Esophagus squamous epithelium (tissue), 5 donors: Measurements from ENCODE around the gene MAGI1. TPM values are rescaled to one million over a fixed set of nuclear protein-coding genes. Genes with fewer than 3 reads are reported as not detected.

ENCODE experiments used
- DNase-seq: peaks from one replicate; lab custom pipeline; 2025; lab: John Stamatoyannopoulos, UW
- H3K27ac ChIP-seq, 4 donors: fragments of 200-600 bp; sonication (generic); one replicate each; pipeline ENCODE4 v1.5.1; 2016 to 2019; ENCODE audit warnings: mild to moderate bottlenecking in 1 of 4
- H3K27me3 ChIP-seq, 4 donors: fragments of 200-600 bp; sonication (generic); 1 replicate in 3 of 4; 2 replicates in 1 of 4; pipeline versions ENCODE4 v1.5.1 to v1.6.0; 2017 to 2021; ENCODE audit warnings: antibody characterized with exemption in 1 of 4
- H3K36me3 ChIP-seq, 3 donors: fragments of 200-600 bp; sonication (generic); one replicate each; pipeline ENCODE4 v1.5.1; 2016 to 2019
- H3K4me1 ChIP-seq, 3 donors: fragments of 200-600 bp; sonication (generic); one replicate each; pipeline ENCODE4 v1.5.1; 2017 to 2019
- H3K4me3 ChIP-seq, 4 donors: fragments of 200-600 bp; sonication (generic); 1 replicate in 3 of 4; 2 replicates in 1 of 4; pipeline ENCODE4 v1.5.1; 2016 to 2019; ENCODE audit warnings: mild to moderate bottlenecking in 2 of 4, moderate library complexity in 1 of 4
- H3K9me3 ChIP-seq, 3 donors: fragments of 200-600 bp; sonication (generic); one replicate each; pipeline ENCODE4 v1.5.1; 2016 to 2019
- CTCF ChIP-seq, 6 experiments: fragments of 450-650 bp in 4 of 6; fragments of 200-600 bp in 2 of 6; sonication (generic) in 2 of 6; IDR thresholded peaks; one replicate each; pipeline ENCODE4 v1.5.1; 2016 to 2019; ENCODE audit warnings: antibody characterized with exemption in 6 of 6, mild to moderate bottlenecking in 4 of 6, moderate library complexity in 4 of 6
- POLR2A ChIP-seq, 4 donors: fragments of 450-650 bp; IDR thresholded peaks; one replicate each; pipeline ENCODE4 v1.6.1; 2017; ENCODE audit warnings: antibody characterized with exemption in 4 of 4, mild to moderate bottlenecking in 4 of 4, moderate library complexity in 3 of 4
- WGBS, 2 donors: methylation state at CpG; one replicate each; pipeline ENCODE4 v1.1.5; 2018; 5-methylcytosine and 5-hydroxymethylcytosine counted together
- intact Hi-C: fragments of 100-400 bp; cut with DNase I; formaldehyde crosslinking; loops from one replicate; pipeline ENCODE4 v1.15.0; 2022
- total RNA-seq, 4 donors: library from RNA; depleted of rRNA; stranded (reverse); fragments of >200 nt; gene quantifications; one replicate each; pipeline ENCODE4 v1.1.0, GENCODE V29; 2016
- donor health status: DM: yes; HTN: yes; CAD: no.

MAGI1 gene
- total RNA-seq, 4 donors from 2014 or later = 12.0 to 28.2 (median 21.1) TPM

DNA sequence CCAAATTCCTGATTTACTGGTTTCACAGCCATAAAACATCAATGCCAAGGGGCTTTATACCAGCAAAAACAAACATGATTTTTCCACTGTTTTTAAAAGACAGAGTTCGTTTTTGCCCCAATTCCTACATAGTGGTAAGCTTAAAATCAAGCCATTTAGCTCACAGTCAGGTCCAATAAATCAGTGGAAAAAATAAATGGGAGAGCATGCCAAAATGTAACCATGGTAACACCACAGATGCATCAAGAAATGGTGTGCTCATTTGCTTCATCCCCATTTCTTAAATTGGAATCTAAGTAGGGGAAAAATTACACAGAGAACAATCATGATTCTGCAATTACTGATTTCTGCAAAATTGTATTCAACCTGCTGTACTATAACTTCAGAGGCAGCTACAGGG lies 418.8 kb downstream of the MAGI1 start:
- Histone ChIP-seq H3K27me3 (no peaks in the 10 kb centered on the region), H3K27ac (no peak overlapping the region), H3K4me3 (no peak overlapping the region), H3K36me3 (no peaks in the 10 kb centered on the region), H3K9me3 (no peaks in the 10 kb centered on the region), H3K4me1 (peaks cover 0 to 13% (median 0%) of the 10 kb centered on the region in 3 donors)
- intact Hi-C loops = no loop called here
- DNase-seq = no peak
- TF ChIP-seq CTCF (IDR thresholded peaks at IDR 0.05) (no peak), POLR2A (IDR thresholded peaks at IDR 0.05) (no peak)
- WGBS, 2 donors = 25 to 50% methylated on average over 1 of the region's 1 CpG

DNA sequence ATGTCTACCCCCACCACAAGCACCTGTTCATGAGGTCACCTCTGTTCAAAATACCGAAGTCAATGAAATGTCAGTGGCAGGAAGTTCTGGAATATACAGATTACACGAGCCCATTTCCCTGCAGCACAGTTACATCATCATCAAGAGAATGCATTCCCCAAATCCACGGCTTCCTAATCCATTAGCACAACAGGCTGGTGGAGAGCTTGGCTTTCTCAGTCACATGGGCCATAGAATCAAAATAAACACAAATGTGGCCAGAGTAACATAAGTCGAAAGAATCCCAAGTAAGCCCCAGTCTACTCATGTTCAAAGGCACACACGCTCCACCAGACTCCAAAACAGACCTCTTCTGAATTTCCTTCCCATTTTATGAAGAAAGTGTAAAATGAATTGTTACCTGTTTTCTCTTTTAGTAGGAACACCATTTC lies 419.3 kb downstream of the MAGI1 start:
- no peak for DNase-seq
- no peaks in the 10 kb centered on the region for H3K36me3 ChIP-seq
- no peak overlapping the region for H3K27ac ChIP-seq
- WGBS, 2 donors = 44 to 46% methylated on average over 5 of the region's 5 CpGs
- peaks cover 0 to 13% (median 0%) of the 10 kb centered on the region in 3 donors for H3K4me1 ChIP-seq
- intact Hi-C loops = no loop called here
- TF ChIP-seq POLR2A (IDR thresholded peaks at IDR 0.05) (no peak), CTCF (IDR thresholded peaks at IDR 0.05) (no peak)
- H3K4me3 ChIP-seq = no peak overlapping the region
- H3K9me3 ChIP-seq = no peaks in the 10 kb centered on the region
- H3K27me3 ChIP-seq = no peaks in the 10 kb centered on the region

DNA sequence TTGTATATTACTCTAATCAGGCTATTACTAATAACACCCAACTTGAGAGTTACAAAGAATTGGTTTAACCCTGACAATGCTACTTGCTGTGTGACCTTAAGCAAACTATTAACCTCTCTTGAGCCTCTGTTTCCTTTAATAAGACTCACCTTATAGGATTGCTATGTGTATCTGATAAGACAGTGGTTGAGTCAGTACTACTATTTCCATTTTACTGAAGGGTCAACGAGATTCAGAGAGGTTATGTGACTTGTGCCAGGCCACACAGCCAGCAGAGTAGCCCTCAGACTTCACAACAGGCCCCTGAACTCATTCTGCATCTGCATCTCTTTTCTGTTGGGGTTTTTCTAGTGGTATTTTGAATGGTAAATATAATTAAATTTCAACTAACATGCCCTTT lies 420.1 kb downstream of the MAGI1 start:
- peaks cover 0 to 13% (median 0%) of the 10 kb centered on the region in 3 donors for H3K4me1 ChIP-seq
- no peaks in the 10 kb centered on the region for H3K27me3 ChIP-seq
- DNase-seq = no peak
- H3K27ac ChIP-seq = no peak overlapping the region
- no peaks in the 10 kb centered on the region for H3K9me3 ChIP-seq
- WGBS, 2 donors = 45 to 50% methylated on average over 1 of the region's 1 CpG
- no peak overlapping the region for H3K4me3 ChIP-seq
- no peaks in the 10 kb centered on the region for H3K36me3 ChIP-seq
- TF ChIP-seq POLR2A (IDR thresholded peaks at IDR 0.05) (no peak), CTCF (IDR thresholded peaks at IDR 0.05) (no peak)
- intact Hi-C loops = no loop called here

GRCh38 chr3:65617787-65618186 lies 420.9 kb downstream of the MAGI1 start:
- Histone ChIP-seq H3K27me3 (no peaks in the 10 kb centered on the region), H3K9me3 (no peaks in the 10 kb centered on the region), H3K27ac (peak overlapping the region in 1 of 4 donors; percentile 22), H3K36me3 (no peaks in the 10 kb centered on the region), H3K4me1 (peaks cover 0 to 13% (median 0%) of the 10 kb centered on the region in 3 donors), H3K4me3 (no peak overlapping the region)
- DNase-seq = no peak
- WGBS, 2 donors = 83 to 90% methylated on average over 6 of the region's 6 CpGs
- TF ChIP-seq POLR2A (IDR thresholded peaks at IDR 0.05) (no peak), CTCF (IDR thresholded peaks at IDR 0.05) (no peak)
- intact Hi-C loops = no loop called here

GRCh38 chr3:65617209-65617608 lies 421.5 kb downstream of the MAGI1 start:
- intact Hi-C loops = no loop called here
- Histone ChIP-seq H3K27me3 (no peaks in the 10 kb centered on the region), H3K4me1 (peaks cover 0 to 13% (median 0%) of the 10 kb centered on the region in 3 donors), H3K4me3 (no peak overlapping the region), H3K9me3 (no peaks in the 10 kb centered on the region), H3K36me3 (no peaks in the 10 kb centered on the region), H3K27ac (peak overlapping the region in 1 of 4 donors; percentile 22)
- TF ChIP-seq POLR2A (IDR thresholded peaks at IDR 0.05) = no peak
- no peak for TF ChIP-seq CTCF (IDR thresholded peaks at IDR 0.05)
- DNase-seq = no peak
- 63 to 67% methylated on average over 4 of the region's 4 CpGs for WGBS, 2 donors
